IPS-NIHi7 (cell line): ENCODE measurements around the gene GATM.
A peak's percentile ranks its signal among the peaks of the same experiment; 100 is the strongest.

Experiments
- DNase-seq: peaks from one replicate; pipeline ENCODE4 v3.0.0; 2012; ENCODE audit warnings: mixed read lengths; ENCODE audit errors: extremely low spot score

GATM gene

GRCh38 chr15:45378149-45378912, at the start of gene GATM:
TSS of gene GATM (minus strand) at chr15:45378544. CDS start at chr15:45378453, 91 bp downstream.
- peak; percentile 86 for DNase-seq

GRCh38 chr15:45427085-45427484, 48.7 kb upstream of the GATM start:
- no peak for DNase-seq

GRCh38 chr15:45425135-45425534, 46.8 kb upstream of the GATM start:
- no peak for DNase-seq

- no peak for DNase-seq
These were observed 46.1 kb upstream of the GATM start for GRCh38 chr15:45424429-45424828.

- DNase-seq: no peak
These were observed 39.1 kb upstream of the GATM start for GRCh38 chr15:45417303-45417950.

GRCh38 chr15:45414215-45414885, 36.0 kb upstream of the GATM start:
- no peak for DNase-seq

- no peak for DNase-seq
These were observed 31.3 kb upstream of the GATM start for GRCh38 chr15:45409596-45409995.

GRCh38 chr15:45407786-45408185, 29.4 kb upstream of the GATM start:
- DNase-seq: no peak

GRCh38 chr15:45402955-45403877, 24.9 kb upstream of the GATM start:
- peak; percentile 25 for DNase-seq

- peak; percentile 97 for DNase-seq
These were observed 24.0 kb upstream of the GATM start for GRCh38 chr15:45402162-45402954.

- DNase-seq: no peak
These were observed 23.4 kb upstream of the GATM start for GRCh38 chr15:45401665-45402161.

GRCh38 chr15:45399381-45400212, 21.3 kb upstream of the GATM start:
- DNase-seq: peak; percentile 20

- no peak for DNase-seq
These were observed 18.8 kb upstream of the GATM start for GRCh38 chr15:45397116-45397665.

- no peak for DNase-seq
These were observed 17.6 kb upstream of the GATM start for GRCh38 chr15:45395943-45396342.

GRCh38 chr15:45394681-45395080, 16.3 kb upstream of the GATM start:
- no peak for DNase-seq

- DNase-seq: peak; percentile 15
These were observed 15.5 kb upstream of the GATM start for GRCh38 chr15:45393851-45394250.

- no peak for DNase-seq
These were observed 14.2 kb upstream of the GATM start for GRCh38 chr15:45392584-45392855.

- DNase-seq: no peak
These were observed 13.6 kb upstream of the GATM start for GRCh38 chr15:45391746-45392583.

- DNase-seq: no peak
These were observed 11.0 kb upstream of the GATM start for GRCh38 chr15:45389351-45389750.
